Activated CD4-positive, alpha-beta T cell treated with anti-CD3 and anti-CD28 coated beads, Interleukin-2, amount 10 ng/mL, durations not matched to agents 24 days and 14 days (primary cell): ENCODE measurements around the gene TMTC2. TPM values are rescaled to one million over a fixed set of nuclear protein-coding genes. Genes with fewer than 3 reads are reported as not detected.
"Not testable (repeated sequence)": the region's sequence is repeated elsewhere in the genome, so short reads cannot be mapped to it uniquely, and the experiment has no call there.

Experiments used
- DNase-seq: peaks from one replicate; pipeline ENCODE4 v3.0.0; 2022
- H3K27ac Mint-ChIP-seq: one replicate; pipeline ENCODE4 v1.8.0; 2022; ENCODE audit warnings: mild to moderate bottlenecking, mixed read lengths
- H3K27me3 Mint-ChIP-seq: one replicate; pipeline ENCODE4 v1.8.0; 2022; ENCODE audit warnings: mixed read lengths
- H3K36me3 Mint-ChIP-seq: one replicate; pipeline ENCODE4 v1.8.0; 2022; ENCODE audit warnings: low read depth, mild to moderate bottlenecking, mixed read lengths
- H3K4me1 Mint-ChIP-seq: one replicate; pipeline ENCODE4 v1.8.0; 2021; ENCODE audit warnings: mixed read lengths
- H3K4me3 Mint-ChIP-seq: one replicate; pipeline ENCODE4 v1.8.0; 2022; ENCODE audit warnings: mild to moderate bottlenecking, moderate library complexity, mixed read lengths
- H3K9me3 Mint-ChIP-seq: one replicate; pipeline ENCODE4 v1.8.0; 2021; ENCODE audit warnings: mixed read lengths
- intact Hi-C: fragments of 100-400 bp; cut with micrococcal nuclease; formaldehyde crosslinking; loops from one replicate; pipeline ENCODE4 v1.15.1; 2023
- total RNA-seq: library from RNA; stranded (reverse); gene quantifications from 2 replicates; pipeline ENCODE4 v1.2.3, GENCODE V29; 2022

The TMTC2 gene
- total RNA-seq, 1 donor from 2014 or later = 2.5 TPM

DNA sequence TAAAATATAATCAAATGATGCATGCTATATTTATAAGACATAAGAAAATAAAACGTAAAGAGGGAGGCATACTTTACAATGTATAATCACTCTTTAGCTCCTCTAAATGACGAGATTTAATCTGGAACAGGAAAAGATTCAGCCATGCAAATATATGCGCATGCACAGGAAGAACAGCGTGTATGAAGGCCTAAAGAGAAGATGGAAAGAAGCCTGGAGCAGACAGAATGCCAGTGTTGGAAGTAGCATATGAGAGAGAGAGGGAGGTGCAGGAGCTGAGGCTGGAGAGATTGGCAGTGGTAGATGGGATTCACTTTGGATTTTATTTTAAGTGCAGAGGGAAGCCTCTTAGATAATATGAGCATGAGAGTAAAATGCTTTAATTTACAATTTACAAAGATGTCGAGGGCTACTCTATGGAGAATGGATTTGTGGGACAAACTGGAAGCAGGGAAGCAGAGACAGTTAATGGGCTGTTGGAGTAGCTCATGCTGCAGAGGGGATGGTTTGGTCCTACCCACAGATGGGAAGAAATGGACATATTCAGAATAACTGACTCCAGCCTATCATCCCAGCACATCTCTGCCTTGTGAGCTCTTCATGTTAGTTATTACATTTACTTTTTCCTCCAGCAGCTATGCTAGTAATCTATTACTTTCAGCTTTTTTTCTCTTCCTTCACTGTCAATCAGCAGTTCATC is 411.1 kb downstream of the TMTC2 start:
- Mint-ChIP-seq H3K4me1 (no peaks in the 10 kb centered on the region), H3K9me3 (no peaks in the 10 kb centered on the region), H3K27me3 (no peaks in the 10 kb centered on the region), H3K27ac (no peak overlapping the region), H3K36me3 (no peaks in the 10 kb centered on the region), H3K4me3 (no peak overlapping the region)
- no peak for DNase-seq
- intact Hi-C loops = no loop called here

- H3K4me1 Mint-ChIP-seq = no peaks in the 10 kb centered on the region
- no peaks in the 10 kb centered on the region for H3K9me3 Mint-ChIP-seq
- no peak overlapping the region for H3K27ac Mint-ChIP-seq
- no peak overlapping the region for H3K4me3 Mint-ChIP-seq
- H3K27me3 Mint-ChIP-seq = no peaks in the 10 kb centered on the region
- no peak for DNase-seq
- intact Hi-C loops = no loop called here
- no peaks in the 10 kb centered on the region for H3K36me3 Mint-ChIP-seq
These were observed 412.7 kb downstream of the TMTC2 start for GRCh38 chr12:83099436-83099835.

GRCh38 chr12:83102499-83102898 is 415.8 kb downstream of the TMTC2 start:
- no peak for DNase-seq
- Mint-ChIP-seq H3K4me1 (no peaks in the 10 kb centered on the region), H3K9me3 (no peaks in the 10 kb centered on the region), H3K4me3 (no peak overlapping the region), H3K27ac (no peak overlapping the region), H3K27me3 (no peaks in the 10 kb centered on the region), H3K36me3 (no peaks in the 10 kb centered on the region)
- intact Hi-C loops = no loop called here

- intact Hi-C loops = no loop called here
- no peaks in the 10 kb centered on the region for H3K4me1 Mint-ChIP-seq
These were observed 420.2 kb downstream of the TMTC2 start for GRCh38 chr12:83106873-83107272.

GRCh38 chr12:83110424-83110823 is 423.7 kb downstream of the TMTC2 start:
- Mint-ChIP-seq H3K27me3 (no peaks in the 10 kb centered on the region), H3K27ac (no peak overlapping the region), H3K4me3 (no peak overlapping the region), H3K4me1 (no peaks in the 10 kb centered on the region), H3K9me3 (no peaks in the 10 kb centered on the region), H3K36me3 (no peaks in the 10 kb centered on the region)
- no peak for DNase-seq
- intact Hi-C loops = no loop called here

More at GRCh38 chr12:83106873-83107272, 420.2 kb downstream of the TMTC2 start:
- Mint-ChIP-seq H3K27ac (no peak overlapping the region), H3K4me3 (no peak overlapping the region), H3K9me3 (no peaks in the 10 kb centered on the region), H3K36me3 (no peaks in the 10 kb centered on the region), H3K27me3 (no peaks in the 10 kb centered on the region)
- no peak for DNase-seq

DNA sequence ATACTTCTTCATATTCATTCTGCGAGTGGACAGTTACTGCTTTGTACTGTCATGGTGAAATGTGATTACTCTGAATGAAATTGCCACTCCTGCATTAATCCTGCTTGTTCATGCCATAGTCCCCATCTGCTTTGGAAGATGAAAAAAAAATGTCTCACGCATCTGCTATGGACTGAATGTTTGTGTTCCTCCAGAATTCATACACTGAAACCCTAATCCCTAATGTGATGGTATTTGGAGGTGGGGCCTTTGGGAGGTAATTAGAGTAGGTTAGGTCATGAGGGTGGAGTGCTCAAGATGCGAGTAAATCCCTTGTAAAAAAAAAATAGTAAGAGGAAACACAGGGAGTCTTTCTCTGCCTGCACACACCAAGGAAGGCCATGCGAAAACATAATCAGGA is 427.2 kb downstream of the TMTC2 start:
- H3K4me1 Mint-ChIP-seq = no peaks in the 10 kb centered on the region

GRCh38 chr12:83114966-83115365 is 428.3 kb downstream of the TMTC2 start:
- DNase-seq = no peak
- H3K4me3 Mint-ChIP-seq = no peak overlapping the region
- intact Hi-C loops = no loop called here
- no peaks in the 10 kb centered on the region for H3K9me3 Mint-ChIP-seq
- H3K27me3 Mint-ChIP-seq = no peaks in the 10 kb centered on the region
- H3K27ac Mint-ChIP-seq = no peak overlapping the region
- H3K4me1 Mint-ChIP-seq = no peaks in the 10 kb centered on the region
- no peaks in the 10 kb centered on the region for H3K36me3 Mint-ChIP-seq

More for the DNA sequence above, 427.2 kb downstream of the TMTC2 start:
- Mint-ChIP-seq H3K36me3 (no peaks in the 10 kb centered on the region), H3K27me3 (no peaks in the 10 kb centered on the region), H3K27ac (no peak overlapping the region), H3K9me3 (no peaks in the 10 kb centered on the region), H3K4me3 (no peak overlapping the region)
- no peak for DNase-seq
- intact Hi-C loops = no loop called here

DNA sequence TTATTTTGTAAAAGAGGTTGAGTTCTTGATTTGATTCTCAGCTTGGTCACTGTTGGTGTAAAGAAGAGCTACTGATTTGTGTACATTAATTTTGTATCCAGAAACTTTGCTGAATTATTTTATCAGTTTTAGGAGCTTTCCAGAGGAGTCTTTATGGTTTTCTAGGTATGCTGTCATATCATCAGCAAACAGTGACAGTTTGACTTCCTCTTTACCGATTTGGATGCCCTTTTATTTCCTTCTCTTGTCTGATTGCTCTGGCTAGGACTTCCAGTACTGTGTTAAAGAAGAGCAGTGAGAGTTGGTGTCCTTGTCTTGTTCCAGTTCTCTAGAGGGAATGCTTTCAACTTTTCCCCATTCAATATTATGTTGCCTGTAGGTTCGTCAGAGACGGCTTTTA is 431.2 kb downstream of the TMTC2 start:
- DNase-seq, H3K4me3 Mint-ChIP-seq, intact Hi-C loops, H3K36me3 Mint-ChIP-seq, H3K27me3 Mint-ChIP-seq, H3K27ac Mint-ChIP-seq, H3K4me1 Mint-ChIP-seq, H3K9me3 Mint-ChIP-seq: not testable (repeated sequence)

DNA sequence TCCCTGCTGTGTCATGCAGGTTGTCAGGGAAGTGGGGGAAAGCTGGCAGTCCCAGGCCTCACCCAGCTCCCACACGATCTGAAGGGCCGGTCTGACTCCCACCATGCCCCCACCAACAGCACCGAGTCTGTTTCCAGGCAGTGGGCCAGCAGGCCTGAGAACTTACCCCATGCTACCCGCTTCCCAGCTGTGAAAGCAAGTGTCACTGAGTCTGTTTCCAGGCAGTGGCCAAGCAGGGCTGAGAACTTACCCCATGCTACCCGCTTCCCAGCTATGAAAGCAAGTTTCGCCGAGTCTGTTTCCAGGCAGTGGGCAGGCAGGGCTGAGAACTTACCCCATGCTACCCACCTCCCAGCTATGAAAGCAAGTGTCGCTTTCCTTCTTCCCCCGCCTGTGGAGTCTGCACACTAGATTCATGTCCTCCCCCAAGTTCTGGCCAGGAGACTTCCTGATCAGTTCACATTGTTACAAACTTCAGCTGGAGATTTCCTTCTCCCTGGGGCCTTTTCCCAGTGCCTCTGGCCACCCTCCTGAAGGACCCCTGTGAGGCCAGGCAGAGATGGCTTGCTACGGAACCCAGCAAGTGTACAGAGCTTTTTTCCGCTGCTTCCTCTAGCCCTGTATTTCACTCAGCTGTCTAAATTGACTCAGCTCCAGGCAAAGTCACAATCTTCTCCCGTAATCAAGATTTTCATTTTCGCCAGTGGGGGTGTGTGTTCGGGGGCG is 435.4 kb downstream of the TMTC2 start:
- no peak for DNase-seq
- Mint-ChIP-seq H3K27me3 (no peaks in the 10 kb centered on the region), H3K27ac (no peak overlapping the region), H3K4me1 (no peaks in the 10 kb centered on the region), H3K9me3 (no peaks in the 10 kb centered on the region), H3K4me3 (no peak overlapping the region), H3K36me3 (no peaks in the 10 kb centered on the region)
- intact Hi-C loops = no loop called here

- DNase-seq = no peak
- Mint-ChIP-seq H3K27me3 (no peaks in the 10 kb centered on the region), H3K4me1 (no peaks in the 10 kb centered on the region), H3K36me3 (no peaks in the 10 kb centered on the region), H3K4me3 (no peak overlapping the region), H3K9me3 (no peaks in the 10 kb centered on the region), H3K27ac (no peak overlapping the region)
- intact Hi-C loops = no loop called here
These were observed 435.9 kb downstream of the TMTC2 start for GRCh38 chr12:83122623-83122934.

- intact Hi-C loops = no loop called here
- Mint-ChIP-seq H3K27me3 (no peaks in the 10 kb centered on the region), H3K4me1 (no peaks in the 10 kb centered on the region), H3K9me3 (no peaks in the 10 kb centered on the region), H3K4me3 (no peak overlapping the region), H3K27ac (no peak overlapping the region), H3K36me3 (no peaks in the 10 kb centered on the region)
- DNase-seq = no peak
These were observed 436.3 kb downstream of the TMTC2 start for GRCh38 chr12:83123039-83123438.

GRCh38 chr12:83128540-83128939 is 441.8 kb downstream of the TMTC2 start:
- Mint-ChIP-seq H3K27ac (no peak overlapping the region), H3K4me1 (no peaks in the 10 kb centered on the region), H3K36me3 (no peaks in the 10 kb centered on the region), H3K4me3 (no peak overlapping the region), H3K9me3 (no peaks in the 10 kb centered on the region), H3K27me3 (no peaks in the 10 kb centered on the region)
- DNase-seq = no peak
- intact Hi-C loops = no loop called here

DNA sequence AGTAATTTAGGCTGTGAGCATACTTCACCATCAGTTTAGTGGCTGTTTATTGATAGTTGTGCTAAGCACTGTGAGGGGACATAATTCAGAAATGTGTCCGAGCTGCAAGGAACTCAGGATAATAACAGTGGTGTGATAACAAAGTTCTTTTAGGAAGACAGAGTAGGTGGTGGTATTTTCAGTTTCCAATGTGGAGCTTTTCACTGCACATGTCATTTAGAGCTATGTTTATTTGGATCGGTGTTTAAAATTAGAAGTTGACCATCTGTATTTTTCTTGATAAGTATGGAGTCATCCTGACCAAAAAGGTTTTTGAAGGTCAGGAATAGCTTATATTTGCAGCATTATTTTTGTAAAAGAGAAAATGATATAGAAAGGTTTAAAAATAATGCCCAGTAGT is 443.5 kb downstream of the TMTC2 start:
- no peaks in the 10 kb centered on the region for H3K36me3 Mint-ChIP-seq
- DNase-seq = no peak
- H3K4me1 Mint-ChIP-seq = no peaks in the 10 kb centered on the region
- no peak overlapping the region for H3K4me3 Mint-ChIP-seq
- intact Hi-C loops = no loop called here
- H3K9me3 Mint-ChIP-seq = no peaks in the 10 kb centered on the region
- no peak overlapping the region for H3K27ac Mint-ChIP-seq
- no peaks in the 10 kb centered on the region for H3K27me3 Mint-ChIP-seq

GRCh38 chr12:83132360-83132759 is 445.7 kb downstream of the TMTC2 start:
- Mint-ChIP-seq H3K9me3 (no peaks in the 10 kb centered on the region), H3K4me1 (no peaks in the 10 kb centered on the region), H3K4me3 (no peak overlapping the region), H3K27me3 (no peaks in the 10 kb centered on the region), H3K36me3 (no peaks in the 10 kb centered on the region), H3K27ac (no peak overlapping the region)
- DNase-seq = no peak
- intact Hi-C loops = no loop called here

DNA sequence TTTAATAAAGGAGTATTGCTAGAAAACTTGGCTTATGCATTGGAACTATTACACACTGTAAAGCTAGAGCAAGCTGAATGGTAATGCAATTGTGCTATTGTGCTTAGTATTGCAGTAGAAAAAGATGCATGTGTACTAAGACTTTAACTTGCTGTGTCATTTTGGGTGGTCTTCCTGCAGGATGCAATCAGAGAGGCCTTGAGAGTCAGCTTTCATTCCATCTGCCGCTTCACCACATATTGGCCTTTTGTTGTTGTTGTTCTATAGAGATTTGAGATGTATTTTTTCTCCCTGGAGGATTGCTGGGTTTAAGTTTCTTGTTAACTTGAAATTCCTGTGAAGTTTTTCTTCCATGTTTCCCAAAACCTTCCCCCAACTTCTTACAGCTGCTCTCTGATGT is 449.7 kb downstream of the TMTC2 start:
- Mint-ChIP-seq H3K9me3 (no peaks in the 10 kb centered on the region), H3K27ac (no peak overlapping the region)
- intact Hi-C loops = no loop called here

More for the DNA sequence above, 449.7 kb downstream of the TMTC2 start:
- Mint-ChIP-seq H3K4me1 (no peaks in the 10 kb centered on the region), H3K27me3 (no peaks in the 10 kb centered on the region), H3K4me3 (no peak overlapping the region), H3K36me3 (no peaks in the 10 kb centered on the region)
- no peak for DNase-seq
